Panc1 (cell line): ENCODE results near the gene ZNF214.

Source experiments
- CTCF ChIP-seq: fragments of 450-650 bp; IDR thresholded peaks from 2 replicates; pipeline ENCODE4 v1.5.1; 2017; ENCODE audit warnings: mild to moderate bottlenecking
- POLR2AphosphoS5 ChIP-seq: IDR thresholded peaks from 2 replicates; pipeline ENCODE4 v1.6.1; 2012; ENCODE audit warnings: mild to moderate bottlenecking, low read depth, low read length, moderate library complexity
- REST ChIP-seq, 2 experiments: IDR thresholded peaks; 2 replicates each; pipeline ENCODE4 v1.6.1; 2011 to 2012; ENCODE audit warnings: low read depth in 2 of 2, control low read depth in 1 of 2, low read length in 1 of 2, mild to moderate bottlenecking in 1 of 2, moderate library complexity in 1 of 2; ENCODE audit not compliant: insufficient read depth in 1 of 2
- SIN3A ChIP-seq: IDR thresholded peaks from 2 replicates; pipeline ENCODE4 v1.6.1; 2012; ENCODE audit warnings: low read depth, mild to moderate bottlenecking, low read length, moderate library complexity, borderline replicate concordance; ENCODE audit not compliant: insufficient read depth
- TCF7L2 ChIP-seq: IDR thresholded peaks from 2 replicates; pipeline ENCODE4 v1.6.1; 2011; ENCODE audit warnings: mild to moderate bottlenecking, low read depth, low read length, inconsistent platforms

GRCh38 chr11:6986487-6986886 is 33.7 kb downstream of the ZNF214 start:
- TF ChIP-seq REST (IDR thresholded peaks at IDR 0.05; ENCODE audit: insufficient read depth in 1 of 2, low read depth in 2 of 2, low read length in 1 of 2) (no peak), CTCF (no peak), POLR2AphosphoS5 (no peak), TCF7L2 (no peak), SIN3A (no peak)
